Left lung (tissue), 10 donors: ENCODE measurements around the gene ZBTB20. TPM values are rescaled to one million over a fixed set of nuclear protein-coding genes. Genes with fewer than 3 reads are reported as not detected.

Source experiments
- ATAC-seq: fragments of 200-7000 bp; cut with Tn5 transposase; one replicate; pipeline ENCODE4 v1.9.1; 2020; ENCODE audit warnings: moderate library complexity
- DNase-seq, 4 donors: peaks; one replicate each; pipeline ENCODE4 v3.0.0-alpha.2; 2013 to 2020
- H3K27ac ChIP-seq, 2 donors: fragments of 200-600 bp; sonication (generic) in 1 of 2; one replicate each; pipeline versions ENCODE4 v1.5.0 to v1.8.0; 2020 to 2021
- H3K27me3 ChIP-seq, 2 donors: fragments of 200-600 bp; sonication (generic) in 1 of 2; one replicate each; pipeline versions ENCODE4 v1.5.0 to v1.8.0; 2020 to 2021
- H3K36me3 ChIP-seq, 2 donors: fragments of 200-600 bp; sonication (generic) in 1 of 2; one replicate each; pipeline versions ENCODE4 v1.5.0 to v1.8.0; 2020 to 2021
- H3K4me1 ChIP-seq, 2 donors: fragments of 200-600 bp; one replicate each; pipeline ENCODE4 v1.8.0; 2021
- H3K4me3 ChIP-seq, 2 donors: fragments of 200-600 bp; sonication (generic) in 1 of 2; one replicate each; pipeline versions ENCODE4 v1.5.0 to v1.8.0; 2020 to 2021; ENCODE audit warnings: mild to moderate bottlenecking in 1 of 2
- H3K9me3 ChIP-seq, 2 donors: fragments of 200-600 bp; sonication (generic) in 1 of 2; one replicate each; pipeline versions ENCODE4 v1.5.0 to v1.8.0; 2020 to 2021
- CTCF ChIP-seq, 2 donors: fragments of 200-600 bp; sonication (generic) in 1 of 2; IDR thresholded peaks; one replicate each; pipeline versions ENCODE4 v1.5.0 to v1.8.0; 2021; ENCODE audit warnings: antibody characterized with exemption in 2 of 2
- intact Hi-C, 2 donors: fragments of 100-400 bp; cut with DNase I; formaldehyde crosslinking; loops; one replicate each; pipeline versions ENCODE4 v1.11.2 to v1.14.2; 2022
- polyA plus RNA-seq, 6 donors: library from polyadenylated mRNA; unstranded; fragments of 120-200 nt; gene quantifications; one replicate each; pipeline ENCODE4 v1.2.1, GENCODE V29; 2013; ENCODE audit not compliant: insufficient read length in 6 of 6
- total RNA-seq, 2 donors: library from RNA; stranded (reverse); fragmentation: NEBNext Ultra II Directional; extraction: Animal tissue kit (Norgen Biotek cat#: 25700); gene quantifications; one replicate each; pipeline ENCODE4 v1.2.1, GENCODE V29; 2021
- donor health status: DM: no; HTN: yes; CAD: no.
- donor health status: DM: no; HTN: no; CAD: no.

Gene ZBTB20
- total and polyA plus RNA-seq, 8 donors = 1.1 to 63.5 (median 6.0) TPM

GRCh38 chr3:114584734-114585371 is 562.2 kb downstream of the ZBTB20 start:
- DNase-seq (no peak), ATAC-seq (peak; percentile 37)
- TF ChIP-seq CTCF (IDR thresholded peaks at IDR 0.05) = no peak
- Histone ChIP-seq H3K9me3 (no peaks in the 10 kb centered on the region), H3K27me3 (no peaks in the 10 kb centered on the region), H3K4me1 (no peaks in the 10 kb centered on the region), H3K27ac (no peak overlapping the region), H3K4me3 (no peak overlapping the region), H3K36me3 (no peaks in the 10 kb centered on the region)
- intact Hi-C loops = no loop called here

- H3K4me3 ChIP-seq = no peak overlapping the region
- intact Hi-C loops = no loop called here
- no peak for DNase-seq
- H3K27ac ChIP-seq = no peak overlapping the region
- H3K9me3 ChIP-seq = no peaks in the 10 kb centered on the region
- no peak for ATAC-seq
- H3K36me3 ChIP-seq = no peaks in the 10 kb centered on the region
- H3K4me1 ChIP-seq = no peaks in the 10 kb centered on the region
- no peaks in the 10 kb centered on the region for H3K27me3 ChIP-seq
- TF ChIP-seq CTCF (IDR thresholded peaks at IDR 0.05) = no peak
Observed at GRCh38 chr3:114582929-114583328, 564.2 kb downstream of the ZBTB20 start.

GRCh38 chr3:114572364-114573062 is 574.6 kb downstream of the ZBTB20 start:
- H3K9me3 ChIP-seq = no peaks in the 10 kb centered on the region
- H3K4me1 ChIP-seq = no peaks in the 10 kb centered on the region
- H3K36me3 ChIP-seq = no peaks in the 10 kb centered on the region
- DNase-seq = no peak
- ATAC-seq = no peak
- no peak for TF ChIP-seq CTCF (IDR thresholded peaks at IDR 0.05)
- H3K27ac ChIP-seq = no peak overlapping the region
- intact Hi-C loops = no loop called here
- H3K27me3 ChIP-seq = no peaks in the 10 kb centered on the region
- H3K4me3 ChIP-seq = no peak overlapping the region

- no peaks in the 10 kb centered on the region for H3K36me3 ChIP-seq
- H3K4me3 ChIP-seq = no peak overlapping the region
- H3K4me1 ChIP-seq = no peaks in the 10 kb centered on the region
- no peak overlapping the region for H3K27ac ChIP-seq
- H3K27me3 ChIP-seq = no peaks in the 10 kb centered on the region
- no peaks in the 10 kb centered on the region for H3K9me3 ChIP-seq
- DNase-seq (no peak), ATAC-seq (no peak)
- intact Hi-C loops = no loop called here
- TF ChIP-seq CTCF (IDR thresholded peaks at IDR 0.05) = no peak
Observed at GRCh38 chr3:114571363-114571762, 575.7 kb downstream of the ZBTB20 start.

- intact Hi-C loops = no loop called here
- no peaks in the 10 kb centered on the region for H3K36me3 ChIP-seq
Observed at GRCh38 chr3:114569186-114569585, 577.9 kb downstream of the ZBTB20 start.

More at GRCh38 chr3:114569186-114569585, 577.9 kb downstream of the ZBTB20 start:
- TF ChIP-seq CTCF (IDR thresholded peaks at IDR 0.05) = no peak
- Histone ChIP-seq H3K27ac (no peak overlapping the region), H3K4me3 (no peak overlapping the region), H3K9me3 (no peaks in the 10 kb centered on the region), H3K4me1 (no peaks in the 10 kb centered on the region), H3K27me3 (no peaks in the 10 kb centered on the region)
- ATAC-seq (no peak), DNase-seq (no peak)
